ENCODE results near the gene NCL. TPM values are rescaled to one million over a fixed set of nuclear protein-coding genes. Genes with fewer than 3 reads are reported as not detected.

NCL gene
- total and polyA plus RNA-seq, 2 experiments from 2014 or later = 222 to 527 TPM

GRCh38 chr2:231421051-231421580 is 43.2 kb downstream of the NCL start:
- TF ChIP-seq CTCF (IDR thresholded peaks at IDR 0.05; ENCODE audit: low read depth, low read length) = no peak
- no peaks in the 10 kb centered on the region for H3K9me3 ChIP-seq (ENCODE audit: low read depth)
- no peaks in the 10 kb centered on the region for H3K36me3 ChIP-seq
- no peak overlapping the region for H3K4me3 ChIP-seq
- H3K4me1 ChIP-seq (ENCODE audit: low read depth) = no peaks in the 10 kb centered on the region
- H3K27ac ChIP-seq = no peak overlapping the region
- no peaks in the 10 kb centered on the region for H3K27me3 ChIP-seq
- DNase-seq (ENCODE audit: low read depth in 1 of 2, low spot score in 1 of 2) = no peak

- Histone ChIP-seq H3K4me3 (no peak overlapping the region), H3K4me1 (ENCODE audit: low read depth) (peaks cover 8% of the 10 kb centered on the region), H3K27me3 (no peaks in the 10 kb centered on the region), H3K36me3 (no peaks in the 10 kb centered on the region), H3K27ac (no peak overlapping the region), H3K9me3 (ENCODE audit: low read depth) (no peaks in the 10 kb centered on the region)
- DNase-seq (ENCODE audit: low read depth in 1 of 2, low spot score in 1 of 2) = no peak
- no peak for TF ChIP-seq CTCF (IDR thresholded peaks at IDR 0.05; ENCODE audit: low read depth, low read length)
Measured at GRCh38 chr2:231418820-231419640, 45.3 kb downstream of the NCL start.

GRCh38 chr2:231415029-231415428 is 49.3 kb downstream of the NCL start:
- Histone ChIP-seq H3K36me3 (no peaks in the 10 kb centered on the region), H3K27ac (no peak overlapping the region), H3K4me1 (ENCODE audit: low read depth) (peaks cover 23% of the 10 kb centered on the region), H3K4me3 (no peak overlapping the region), H3K9me3 (ENCODE audit: low read depth) (no peaks in the 10 kb centered on the region), H3K27me3 (no peaks in the 10 kb centered on the region)
- no peak for TF ChIP-seq CTCF (IDR thresholded peaks at IDR 0.05; ENCODE audit: low read depth, low read length)
- DNase-seq (ENCODE audit: low read depth in 1 of 2, low spot score in 1 of 2) = no peak

- H3K36me3 ChIP-seq = no peaks in the 10 kb centered on the region
- H3K4me3 ChIP-seq = no peak overlapping the region
- H3K4me1 ChIP-seq (ENCODE audit: low read depth) = peaks cover 23% of the 10 kb centered on the region
- TF ChIP-seq CTCF (IDR thresholded peaks at IDR 0.05; ENCODE audit: low read depth, low read length) = no peak
- no peaks in the 10 kb centered on the region for H3K27me3 ChIP-seq
- H3K9me3 ChIP-seq (ENCODE audit: low read depth) = no peaks in the 10 kb centered on the region
- DNase-seq (ENCODE audit: low read depth in 1 of 2, low spot score in 1 of 2) = no peak
- peak overlapping the region; percentile 71 for H3K27ac ChIP-seq
Measured at GRCh38 chr2:231413921-231414476, 50.3 kb downstream of the NCL start.

- no peak for TF ChIP-seq CTCF (IDR thresholded peaks at IDR 0.05; ENCODE audit: low read depth, low read length)
- Histone ChIP-seq H3K9me3 (ENCODE audit: low read depth) (no peaks in the 10 kb centered on the region), H3K27me3 (no peaks in the 10 kb centered on the region), H3K4me1 (ENCODE audit: low read depth) (peaks cover 23% of the 10 kb centered on the region), H3K36me3 (no peaks in the 10 kb centered on the region), H3K27ac (no peak overlapping the region), H3K4me3 (no peak overlapping the region)
- no peak for DNase-seq (ENCODE audit: low read depth in 1 of 2, low spot score in 1 of 2)
Measured at GRCh38 chr2:231413456-231413855, 50.8 kb downstream of the NCL start.

Measured in cardiac muscle cell (in vitro differentiated cells and primary cell).